H1 (cell line): Measurements from ENCODE around the gene COX10. TPM values are rescaled to one million over a fixed set of nuclear protein-coding genes. Genes with fewer than 3 reads are reported as not detected.

ENCODE experiments used
- CTCF ChIA-PET: fragments of 300-600 bp; sonication (Branson Sonifier 250); formaldehyde crosslinking; loops from one replicate; lab custom pipeline; 2021; ENCODE audit not compliant: partially characterized antibody; lab: Charles Lee
- POLR2A ChIA-PET: fragments of 300-600 bp; sonication (Branson Sonifier 250); formaldehyde crosslinking; loops from one replicate; lab custom pipeline; 2021; ENCODE audit warnings: inconsistent platforms; ENCODE audit not compliant: partially characterized antibody; lab: Charles Lee
- DNase-seq, 2 experiments: peaks; one replicate each; pipeline versions ENCODE4 v3.0.0 to v3.0.0-alpha.2; 2010 to 2022; ENCODE audit warnings: low spot score in 2 of 2, low read depth in 1 of 2, mixed read lengths in 1 of 2
- FAIRE-seq: peaks from 2 replicates; lab custom pipeline; 2011; peaks lifted over from hg19 to GRCh38; lab: Jason Lieb, UNC
- H2AFZ ChIP-seq: 2 replicates; pipeline ENCODE4 v1.8.1; 2012; ENCODE audit warnings: low read length, inconsistent platforms
- H2AK5ac ChIP-seq: 2 replicates; pipeline ENCODE4 v1.6.1; 2013; ENCODE audit warnings: low read depth, low read length
- H2BK120ac ChIP-seq: replicated peaks from 2 replicates; pipeline ENCODE3; 2013; ENCODE audit warnings: low read depth, low read length, inconsistent platforms
- H2BK12ac ChIP-seq: 2 replicates; pipeline ENCODE4 v1.6.1; 2013; ENCODE audit warnings: low read depth, low read length
- H2BK15ac ChIP-seq: 2 replicates; pipeline ENCODE4 v1.6.1; 2013; ENCODE audit warnings: low read length
- H2BK20ac ChIP-seq: 2 replicates; pipeline ENCODE4 v1.6.1; 2013; ENCODE audit warnings: low read length
- H2BK5ac ChIP-seq: 2 replicates; pipeline ENCODE4 v1.6.1; 2013; ENCODE audit warnings: low read depth, low read length
- H3K14ac ChIP-seq: 2 replicates; pipeline ENCODE4 v1.6.1; 2013; ENCODE audit warnings: inconsistent platforms; ENCODE audit not compliant: insufficient read length
- H3K18ac ChIP-seq: 2 replicates; pipeline ENCODE4 v1.6.1; 2013; ENCODE audit warnings: low read length; ENCODE audit errors: extremely low read depth
- H3K23ac ChIP-seq: 2 replicates; pipeline ENCODE4 v1.6.1; 2013; ENCODE audit warnings: inconsistent platforms; ENCODE audit not compliant: insufficient read length
- H3K23me2 ChIP-seq: 2 replicates; pipeline ENCODE4 v1.6.1; 2013; ENCODE audit warnings: low read depth, low read length
- H3K27ac ChIP-seq: 2 replicates; pipeline ENCODE4 v1.6.1; 2011; ENCODE audit warnings: low read depth, low read length, inconsistent platforms
- H3K27me3 ChIP-seq, 4 experiments: replicated peaks in 1 of 4; 1 replicate in 1 of 4; 2 replicates in 3 of 4; pipeline versions ENCODE4 v1.6.1 to v1.8.1; 2011 to 2013; ENCODE audit warnings: low read length in 3 of 4, mild to moderate bottlenecking in 3 of 4, inconsistent platforms in 2 of 4, mixed read lengths in 2 of 4, moderate library complexity in 1 of 4; ENCODE audit not compliant: control insufficient read depth in 3 of 4, insufficient read depth in 3 of 4; ENCODE audit errors: extremely low read depth in 1 of 4
- H3K36me3 ChIP-seq, 4 experiments: 2 replicates each; pipeline versions ENCODE4 v1.6.1 to v1.8.1; 2011 to 2013; ENCODE audit warnings: mild to moderate bottlenecking in 4 of 4, low read length in 3 of 4, moderate library complexity in 2 of 4, control low read depth in 1 of 4, inconsistent platforms in 1 of 4; ENCODE audit not compliant: insufficient read depth in 4 of 4, control insufficient read depth in 2 of 4
- H3K4ac ChIP-seq: replicated peaks from 2 replicates; pipeline ENCODE3; 2013; ENCODE audit warnings: low read length, low read depth, mixed read lengths, inconsistent platforms; ENCODE audit not compliant: insufficient read length
- H3K4me1 ChIP-seq, 4 experiments: replicated peaks in 1 of 4; 1 replicate in 1 of 4; 2 replicates in 3 of 4; pipeline versions ENCODE4 v1.6.1 to v1.8.1; 2011 to 2013; ENCODE audit warnings: low read length in 3 of 4, inconsistent platforms in 2 of 4, mixed read lengths in 1 of 4; ENCODE audit not compliant: insufficient read depth in 4 of 4, control insufficient read depth in 3 of 4
- H3K4me2 ChIP-seq, 2 experiments: 2 replicates each; pipeline versions ENCODE4 v1.6.1 to v1.8.1; 2011 to 2013; ENCODE audit warnings: low read depth in 2 of 2, low read length in 2 of 2, control low read depth in 1 of 2, inconsistent platforms in 1 of 2, mild to moderate bottlenecking in 1 of 2; ENCODE audit not compliant: insufficient read depth in 1 of 2
- H3K4me3 ChIP-seq, 4 experiments: fragments of 200-600, 300-600 bp in 1 of 4; sonication (generic), shearing (Covaris generic), sonication (Bioruptor Twin) in 1 of 4; 2 replicates each; pipeline versions ENCODE4 v1.5.1 to v1.8.1; 2011 to 2016; ENCODE audit warnings: low read length in 4 of 4, low read depth in 3 of 4, control low read depth in 2 of 4, inconsistent platforms in 2 of 4, mild to moderate bottlenecking in 2 of 4, mixed read lengths in 1 of 4, moderate library complexity in 1 of 4; ENCODE audit not compliant: insufficient read depth in 2 of 4; ENCODE audit errors: extremely low read depth in 1 of 4
- H3K56ac ChIP-seq: replicated peaks from 2 replicates; pipeline ENCODE3; 2013; ENCODE audit warnings: low read depth, mild to moderate bottlenecking, mixed read lengths, low read length, inconsistent platforms; ENCODE audit not compliant: insufficient read length
- H3K79me1 ChIP-seq: 2 replicates; pipeline ENCODE4 v1.6.1; 2013; ENCODE audit warnings: low read depth, low read length, control low read depth
- H3K79me2 ChIP-seq, 2 experiments: 2 replicates each; pipeline versions ENCODE4 v1.6.1 to v1.8.1; 2012 to 2013; ENCODE audit warnings: low read length in 2 of 2, mild to moderate bottlenecking in 2 of 2, inconsistent platforms in 1 of 2; ENCODE audit not compliant: insufficient read depth in 2 of 2, control insufficient read depth in 1 of 2
- H3K9ac ChIP-seq, 4 experiments: replicated peaks in 1 of 4; 1 replicate in 1 of 4; 2 replicates in 3 of 4; pipeline versions ENCODE4 v1.6.1 to v1.8.1; 2011 to 2013; ENCODE audit warnings: low read depth in 3 of 4, low read length in 3 of 4, control low read depth in 2 of 4, mild to moderate bottlenecking in 2 of 4, moderate library complexity in 2 of 4, inconsistent platforms in 1 of 4; ENCODE audit errors: extremely low read depth in 1 of 4
- H3K9me3 ChIP-seq, 2 experiments: 2 replicates each; pipeline versions ENCODE4 v1.6.1 to v1.8.1; 2012 to 2013; ENCODE audit warnings: mild to moderate bottlenecking in 2 of 2, moderate library complexity in 2 of 2, control low read depth in 1 of 2, inconsistent platforms in 1 of 2, low read depth in 1 of 2, low read length in 1 of 2, mixed read lengths in 1 of 2; ENCODE audit not compliant: insufficient read depth in 2 of 2
- H4K20me1 ChIP-seq, 2 experiments: replicated peaks in 1 of 2; 2 replicates each; pipeline versions ENCODE3 to v1.8.1; 2011 to 2013; ENCODE audit warnings: inconsistent platforms in 2 of 2, low read length in 2 of 2, mild to moderate bottlenecking in 1 of 2; ENCODE audit not compliant: insufficient read depth in 2 of 2, control insufficient read depth in 1 of 2
- H4K5ac ChIP-seq: 2 replicates; pipeline ENCODE4 v1.6.1; 2013; ENCODE audit warnings: low read length, low read depth, mixed read lengths, inconsistent platforms; ENCODE audit not compliant: insufficient read length
- H4K8ac ChIP-seq: 2 replicates; pipeline ENCODE4 v1.8.0; 2013; ENCODE audit warnings: mild to moderate bottlenecking, moderate library complexity, low read length, inconsistent platforms; ENCODE audit not compliant: insufficient read depth; ENCODE audit errors: extremely low read depth
- H4K91ac ChIP-seq: replicated peaks from 2 replicates; pipeline ENCODE3; 2013; ENCODE audit warnings: low read length, mixed read lengths, inconsistent platforms; ENCODE audit not compliant: insufficient read length
- CHD2 ChIP-seq: IDR thresholded peaks from 2 replicates; pipeline ENCODE4 v1.6.1; 2012; ENCODE audit warnings: low read length, improper control_type of control experiment
- GABPA ChIP-seq: IDR thresholded peaks from 2 replicates; pipeline ENCODE4 v1.6.1; 2011; ENCODE audit warnings: mild to moderate bottlenecking, low read length, moderate library complexity, borderline replicate concordance; ENCODE audit not compliant: insufficient read depth
- SRF ChIP-seq: IDR thresholded peaks from 2 replicates; pipeline ENCODE4 v1.6.1; 2011; ENCODE audit warnings: mild to moderate bottlenecking, low read depth, low read length, moderate library complexity
- ZNF274 ChIP-seq: IDR thresholded peaks from 2 replicates; pipeline ENCODE4 v1.7.0; 2012; ENCODE audit warnings: low read length, borderline replicate concordance; ENCODE audit errors: extremely low read depth
- WGBS, 2 experiments: shearing (Covaris generic) in 1 of 2; methylation state at CpG; one replicate each; pipeline versions ENCODE4 v1.1.6 to v1.1.7; 2013 to 2015; ENCODE audit warnings: low lambda C conversion rate in 2 of 2, mixed read lengths in 2 of 2, inconsistent platforms in 1 of 2, low coverage in 1 of 2, missing lambda C conversion rate in 1 of 2; ENCODE audit not compliant: insufficient replicate concordance in 2 of 2, insufficient coverage in 1 of 2, insufficient read length in 1 of 2; ENCODE audit errors: extremely low coverage in 1 of 2, missing lambda C conversion rate in 1 of 2; 5-methylcytosine and 5-hydroxymethylcytosine counted together
- polyA plus RNA-seq, 7 experiments: library from polyadenylated mRNA; depleted of rRNA in 3 of 7; stranded (reverse) in 5 of 7; unstranded in 2 of 7; fragments of >200 nt in 5 of 7; fragments of 200-250 nt in 2 of 7; gene quantifications; 1 replicate in 5 of 7; 2 replicates in 1 of 7; 4 replicates in 1 of 7; pipeline versions ENCODE4 v1.2.1 to v1.2.3, GENCODE V29; 2011 to 2013; ENCODE audit warnings: missing spikeins in 2 of 7, mixed read lengths in 2 of 7
- total RNA-seq: library from RNA; stranded (reverse); fragmentation: NEBNext Ultra II Directional; extraction: Animal tissue kit (Norgen Biotek cat#: 25700); gene quantifications from 2 replicates; pipeline ENCODE4 v1.2.1, GENCODE V29; 2021
- TF ChIP-seq, protein P1 (sequence below), 3 experiments: IDR thresholded peaks; 1 replicate in 2 of 3; 2 replicates in 1 of 3; pipeline versions ENCODE4 v1.5.1 to v1.6.1; 2011; ENCODE audit warnings: low read length in 3 of 3, mild to moderate bottlenecking in 3 of 3, inconsistent platforms in 2 of 3, low read depth in 1 of 3, moderate library complexity in 1 of 3; ENCODE audit not compliant: insufficient read depth in 1 of 3; ENCODE audit errors: control extremely low read depth in 1 of 3
- TF ChIP-seq, protein P2 (sequence below): IDR thresholded peaks from 2 replicates; pipeline ENCODE4 v1.6.1; 2012; ENCODE audit warnings: inconsistent platforms
- TF ChIP-seq, protein P3 (sequence below): IDR thresholded peaks from 2 replicates; pipeline ENCODE4 v1.6.1; 2011; ENCODE audit warnings: low read length, improper control_type of control experiment

The COX10 gene
- total and polyA plus RNA-seq, 2 of the 8 experiments (the other 6 are each of a cell fraction or from before 2014, with no cell fraction given), result 18.0 to 23.0 TPM

DNA sequence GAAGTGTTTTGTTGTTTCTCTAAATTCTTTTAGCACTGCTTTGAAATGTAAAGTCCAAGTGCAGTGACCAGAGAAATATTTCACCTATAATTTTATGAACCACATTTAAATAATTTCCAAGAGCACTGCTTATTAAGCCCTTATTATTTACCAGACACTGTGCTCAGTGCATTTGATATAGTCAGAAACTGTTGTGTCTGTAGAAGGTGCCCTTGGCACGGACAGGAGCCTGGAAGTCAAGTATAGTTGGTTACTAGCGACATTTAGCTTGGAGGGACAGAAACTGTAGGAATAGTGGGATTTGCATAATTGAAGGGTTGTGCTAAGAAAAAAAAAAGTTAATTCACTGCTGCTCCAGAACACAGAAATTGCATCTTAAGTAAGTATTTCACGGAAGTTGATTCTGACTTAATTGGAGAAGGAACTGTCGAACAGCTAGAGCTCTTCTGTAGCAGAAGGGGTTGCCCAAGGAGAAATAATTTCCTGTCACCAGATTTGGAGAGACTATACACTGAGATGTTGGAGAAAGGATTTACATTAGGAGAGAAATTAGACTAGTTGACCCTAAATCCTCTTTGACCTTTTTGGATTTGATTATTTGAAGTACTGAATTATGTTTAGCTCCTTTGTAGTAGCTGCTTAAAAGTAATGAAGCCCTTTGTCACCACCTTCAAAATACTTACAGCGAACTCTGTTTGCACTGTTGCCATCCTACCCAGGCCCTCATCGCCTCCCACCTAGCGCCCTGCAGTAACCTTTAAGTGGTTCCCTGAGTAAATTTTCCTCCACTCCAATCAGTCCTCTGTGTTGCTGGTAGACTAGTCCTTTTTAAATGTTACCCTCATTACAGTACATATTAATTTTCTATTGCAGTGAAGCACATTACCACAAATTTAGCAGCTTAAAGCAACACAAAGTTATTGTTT, 25.6 kb downstream of the COX10 start:
- H4K5ac ChIP-seq, result no peak overlapping the region
- peak overlapping the region in 1 of 4 experiments; percentile 8; a peak in 2 of 7 replicates for H3K9ac ChIP-seq
- no peaks in the 10 kb centered on the region; the same call in 1 of the 2 replicates for H3K79me1 ChIP-seq
- H2BK5ac ChIP-seq, result no peak overlapping the region
- H3K4ac ChIP-seq, result no peak overlapping the region
- no peaks in the 10 kb centered on the region for H4K20me1 ChIP-seq
- H3K23ac ChIP-seq, result no peak overlapping the region
- H3K18ac ChIP-seq, result no peak overlapping the region
- DNase-seq, result no peak
- H4K8ac ChIP-seq, result no peak overlapping the region
- H3K4me3 ChIP-seq, result no peak overlapping the region
- no peaks in the 10 kb centered on the region for H3K36me3 ChIP-seq
- no peaks in the 10 kb centered on the region for H3K27me3 ChIP-seq
- ChIA-PET CTCF (interaction anchor here (0.7 to 1.0 kb wide), 3 partner anchors 15 to 1487 kb away, joined by 3 to 5 read pairs (median 3); no protein-coding TSS in a partner anchor), POLR2A (no interaction called here)
- H3K14ac ChIP-seq, result no peak overlapping the region
- WGBS, 2 experiments, result 90% methylated on average over 7 of the region's 7 CpGs; no CpG with 5 or more reads in 1 of the 2 experiments
- H2BK12ac ChIP-seq, result no peak overlapping the region
- H3K27ac ChIP-seq, result no peak overlapping the region
- H2BK15ac ChIP-seq, result no peak overlapping the region
- H3K23me2 ChIP-seq, result no peaks in the 10 kb centered on the region
- H3K4me1 ChIP-seq, result peaks cover 0 to 2% (median 0%) of the 10 kb centered on the region in 4 experiments; a peak in 1 of 7 replicates
- H3K79me2 ChIP-seq, result peaks cover 0 to 45% of the 10 kb centered on the region in 2 experiments; a peak in 2 of 4 replicates
- H3K9me3 ChIP-seq, result no peaks in the 10 kb centered on the region
- no peak overlapping the region for H4K91ac ChIP-seq
- H3K56ac ChIP-seq, result no peak overlapping the region
- no peak overlapping the region for H3K4me2 ChIP-seq
- H2BK20ac ChIP-seq, result no peak overlapping the region
- H2AK5ac ChIP-seq, result no peak overlapping the region
- no peak overlapping the region for H2BK120ac ChIP-seq
- FAIRE-seq, result no peak
- H2AFZ ChIP-seq, result no peak overlapping the region
- TF ChIP-seq, protein P1, sequence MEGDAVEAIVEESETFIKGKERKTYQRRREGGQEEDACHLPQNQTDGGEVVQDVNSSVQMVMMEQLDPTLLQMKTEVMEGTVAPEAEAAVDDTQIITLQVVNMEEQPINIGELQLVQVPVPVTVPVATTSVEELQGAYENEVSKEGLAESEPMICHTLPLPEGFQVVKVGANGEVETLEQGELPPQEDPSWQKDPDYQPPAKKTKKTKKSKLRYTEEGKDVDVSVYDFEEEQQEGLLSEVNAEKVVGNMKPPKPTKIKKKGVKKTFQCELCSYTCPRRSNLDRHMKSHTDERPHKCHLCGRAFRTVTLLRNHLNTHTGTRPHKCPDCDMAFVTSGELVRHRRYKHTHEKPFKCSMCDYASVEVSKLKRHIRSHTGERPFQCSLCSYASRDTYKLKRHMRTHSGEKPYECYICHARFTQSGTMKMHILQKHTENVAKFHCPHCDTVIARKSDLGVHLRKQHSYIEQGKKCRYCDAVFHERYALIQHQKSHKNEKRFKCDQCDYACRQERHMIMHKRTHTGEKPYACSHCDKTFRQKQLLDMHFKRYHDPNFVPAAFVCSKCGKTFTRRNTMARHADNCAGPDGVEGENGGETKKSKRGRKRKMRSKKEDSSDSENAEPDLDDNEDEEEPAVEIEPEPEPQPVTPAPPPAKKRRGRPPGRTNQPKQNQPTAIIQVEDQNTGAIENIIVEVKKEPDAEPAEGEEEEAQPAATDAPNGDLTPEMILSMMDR (IDR thresholded peaks at IDR 0.05; ENCODE audit: control extremely low read depth in 1 of 3, insufficient read depth in 1 of 3, low read depth in 1 of 3, low read length in 3 of 3), result no peak
- TF ChIP-seq ZNF274, result no peak
- no peak for TF ChIP-seq GABPA
- TF ChIP-seq, protein P2, sequence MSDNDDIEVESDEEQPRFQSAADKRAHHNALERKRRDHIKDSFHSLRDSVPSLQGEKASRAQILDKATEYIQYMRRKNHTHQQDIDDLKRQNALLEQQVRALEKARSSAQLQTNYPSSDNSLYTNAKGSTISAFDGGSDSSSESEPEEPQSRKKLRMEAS, result no peak
- TF ChIP-seq, protein P3, sequence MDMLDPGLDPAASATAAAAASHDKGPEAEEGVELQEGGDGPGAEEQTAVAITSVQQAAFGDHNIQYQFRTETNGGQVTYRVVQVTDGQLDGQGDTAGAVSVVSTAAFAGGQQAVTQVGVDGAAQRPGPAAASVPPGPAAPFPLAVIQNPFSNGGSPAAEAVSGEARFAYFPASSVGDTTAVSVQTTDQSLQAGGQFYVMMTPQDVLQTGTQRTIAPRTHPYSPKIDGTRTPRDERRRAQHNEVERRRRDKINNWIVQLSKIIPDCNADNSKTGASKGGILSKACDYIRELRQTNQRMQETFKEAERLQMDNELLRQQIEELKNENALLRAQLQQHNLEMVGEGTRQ, result no peak
- no peak for TF ChIP-seq SRF
- TF ChIP-seq CHD2, result no peak
